ENCODE measurements around the gene GDAP1L1.

The GDAP1L1 gene

DNA sequence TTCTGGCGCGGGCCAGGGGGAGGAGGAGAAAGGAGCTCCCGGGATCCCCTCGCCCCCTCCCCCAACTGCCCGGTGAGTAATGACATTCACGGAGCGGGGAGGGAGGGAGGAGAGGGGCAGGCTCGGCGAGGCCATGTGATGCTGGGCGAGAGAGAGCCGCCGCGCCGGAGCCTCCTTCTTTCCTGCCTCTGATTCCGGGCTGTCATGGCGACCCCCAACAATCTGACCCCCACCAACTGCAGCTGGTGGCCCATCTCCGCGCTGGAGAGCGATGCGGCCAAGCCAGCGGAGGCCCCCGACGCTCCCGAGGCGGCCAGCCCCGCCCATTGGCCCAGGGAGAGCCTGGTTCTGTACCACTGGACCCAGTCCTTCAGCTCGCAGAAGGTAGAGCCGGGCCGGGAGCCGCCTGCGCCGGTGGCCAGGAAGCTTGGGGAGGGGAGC, at the start of gene GDAP1L1:
TSS of gene GDAP1L1 (plus strand) at position 178 of the 441 bp plus-strand sequence. CDS start at position 205, 27 bp downstream.
- in situ Hi-C loops (cut with MboI; ENCODE audit: low sequenced_read_pairs): no loop called here

DNA sequence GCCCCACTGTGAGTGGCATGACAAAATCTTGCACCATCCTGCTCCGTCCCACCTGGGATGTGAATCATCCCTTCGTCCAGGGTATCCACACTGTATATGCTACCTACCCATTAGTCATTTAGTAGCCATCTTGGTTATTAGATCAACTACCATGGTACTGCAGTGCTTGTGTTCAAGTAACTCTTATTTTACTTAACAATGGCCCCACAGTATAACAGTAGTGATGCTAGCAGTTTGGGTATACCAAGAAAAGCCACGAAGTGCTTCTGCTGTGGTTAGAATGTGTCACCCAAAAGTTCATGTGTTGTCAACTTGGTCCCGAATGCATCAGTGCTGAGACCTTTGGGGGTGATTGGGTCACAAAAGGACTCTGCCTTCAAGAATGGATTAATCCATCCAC, 48.2 kb upstream of the GDAP1L1 start:
- in situ Hi-C loops (cut with MboI; ENCODE audit: low sequenced_read_pairs): no loop called here

DNA sequence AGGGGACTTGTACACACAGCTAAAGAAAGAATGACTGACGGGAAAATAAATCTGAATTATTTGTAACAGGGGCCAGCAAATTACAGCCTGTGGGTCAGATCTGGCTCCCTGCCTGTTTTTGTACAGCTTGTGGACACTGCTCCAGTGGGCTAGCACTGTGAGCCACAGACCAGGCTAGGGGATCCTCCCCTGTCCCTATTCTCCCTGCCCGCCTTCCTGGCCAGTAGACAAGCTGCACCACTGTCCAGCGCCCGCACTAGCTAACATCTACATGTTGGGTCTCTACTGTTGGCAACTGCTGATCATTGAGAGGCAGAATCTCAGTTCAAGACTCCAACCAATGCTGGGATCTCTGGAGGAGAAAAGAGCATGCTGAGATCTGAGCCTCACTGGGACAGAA, 47.2 kb upstream of the GDAP1L1 start:
- in situ Hi-C loops (cut with MboI; ENCODE audit: low sequenced_read_pairs): no loop called here

GRCh38 chr20:44200371-44200770, 46.7 kb upstream of the GDAP1L1 start:
- in situ Hi-C loops (cut with MboI; ENCODE audit: low sequenced_read_pairs): no loop called here

DNA sequence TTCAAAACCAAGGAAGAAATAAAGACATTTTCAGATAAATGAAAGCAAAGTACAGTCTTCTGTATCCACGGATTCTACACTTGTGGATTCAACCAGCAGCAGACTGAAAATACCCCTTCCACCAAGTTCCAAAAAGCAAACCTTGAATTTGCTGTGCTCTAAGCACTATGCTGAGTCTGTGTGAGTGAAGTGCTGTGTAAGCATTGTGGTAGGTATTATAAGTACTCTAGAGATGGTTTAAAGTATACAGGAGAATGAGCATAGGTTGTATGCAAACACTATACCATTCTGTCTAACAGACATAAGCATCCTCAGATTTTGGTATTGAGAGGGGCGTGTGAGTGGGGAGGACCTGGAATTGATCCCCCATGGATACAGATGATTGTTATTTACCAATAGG, 46.1 kb upstream of the GDAP1L1 start:
- in situ Hi-C loops (cut with MboI; ENCODE audit: low sequenced_read_pairs): no loop called here

GRCh38 chr20:44203161-44203560, 43.9 kb upstream of the GDAP1L1 start:
- in situ Hi-C loops (cut with MboI; ENCODE audit: low sequenced_read_pairs): no loop called here

DNA sequence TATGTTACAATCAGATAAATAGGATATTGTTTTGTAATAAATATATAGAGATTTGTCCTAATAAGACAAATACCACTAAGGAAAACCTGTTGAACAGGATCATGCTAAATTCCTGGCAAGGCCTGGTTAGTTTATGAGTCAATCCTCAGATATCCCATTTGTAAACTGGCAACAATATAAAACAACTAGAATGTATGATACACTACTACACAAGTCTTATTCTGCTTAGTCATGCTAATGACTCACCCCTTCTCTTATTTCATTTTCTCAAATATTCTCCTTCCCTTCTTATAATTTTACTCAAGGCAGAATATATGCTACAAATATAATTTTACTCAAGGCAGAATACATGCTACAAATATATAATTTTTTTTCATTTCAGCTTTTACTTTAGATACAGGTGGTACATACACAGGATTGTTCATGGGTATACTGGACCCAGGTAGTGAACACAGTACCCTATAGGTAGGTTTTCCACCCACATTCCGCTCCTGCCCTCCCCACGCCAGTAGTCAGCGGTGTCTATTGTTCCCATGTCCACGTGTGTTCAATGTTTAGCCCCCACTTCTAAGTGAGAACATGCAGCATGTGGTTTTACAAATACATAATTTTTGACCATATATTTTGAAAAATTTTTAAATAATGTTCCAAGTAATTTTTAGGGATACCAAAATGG, 42.8 kb upstream of the GDAP1L1 start:
- in situ Hi-C loops (cut with MboI; ENCODE audit: low sequenced_read_pairs): no loop called here

DNA sequence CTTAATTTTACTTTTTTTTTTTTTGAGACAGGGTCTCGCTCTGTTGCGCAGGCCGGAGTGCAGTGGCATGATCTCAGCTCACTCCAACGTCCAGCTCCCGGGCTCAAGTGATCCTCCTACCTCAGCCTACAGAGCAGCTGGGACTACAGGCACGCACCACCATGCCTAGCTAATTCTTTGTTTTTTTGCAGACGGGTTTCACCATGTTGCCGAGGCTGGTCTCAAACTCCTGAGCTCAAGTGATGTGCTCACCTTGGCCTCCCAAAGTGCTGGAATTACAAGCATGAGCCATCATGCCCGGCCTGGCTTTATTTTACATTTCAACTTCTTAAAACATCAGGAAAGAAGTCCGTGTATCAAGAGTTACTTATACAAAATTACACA, 42.3 kb upstream of the GDAP1L1 start:
- in situ Hi-C loops (cut with MboI; ENCODE audit: low sequenced_read_pairs): no loop called here

GRCh38 chr20:44206132-44206531, 41.0 kb upstream of the GDAP1L1 start:
- in situ Hi-C loops (cut with MboI; ENCODE audit: low sequenced_read_pairs): no loop called here

GRCh38 chr20:44207126-44207723, 39.9 kb upstream of the GDAP1L1 start:
- in situ Hi-C loops (cut with MboI; ENCODE audit: low sequenced_read_pairs): no loop called here

DNA sequence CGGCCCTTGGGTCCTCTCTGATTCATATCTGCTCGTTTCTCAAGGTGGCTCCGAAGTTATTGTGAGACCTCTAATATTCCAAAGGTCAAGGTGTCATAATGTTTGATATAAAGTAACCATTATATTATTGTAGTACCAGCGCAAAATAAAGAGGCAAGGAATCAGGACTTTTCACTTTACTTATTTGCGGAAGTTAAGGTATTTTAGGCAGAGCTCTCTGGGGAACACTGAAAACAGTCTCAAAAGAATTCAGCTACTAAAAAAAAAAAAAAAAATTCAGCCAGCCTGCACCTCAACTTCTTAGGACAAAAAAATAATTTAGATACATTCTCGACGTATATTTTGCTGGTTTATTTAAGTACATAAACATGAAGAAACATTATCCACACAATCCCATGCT, 38.9 kb upstream of the GDAP1L1 start:
- in situ Hi-C loops (cut with MboI; ENCODE audit: low sequenced_read_pairs): no loop called here

DNA sequence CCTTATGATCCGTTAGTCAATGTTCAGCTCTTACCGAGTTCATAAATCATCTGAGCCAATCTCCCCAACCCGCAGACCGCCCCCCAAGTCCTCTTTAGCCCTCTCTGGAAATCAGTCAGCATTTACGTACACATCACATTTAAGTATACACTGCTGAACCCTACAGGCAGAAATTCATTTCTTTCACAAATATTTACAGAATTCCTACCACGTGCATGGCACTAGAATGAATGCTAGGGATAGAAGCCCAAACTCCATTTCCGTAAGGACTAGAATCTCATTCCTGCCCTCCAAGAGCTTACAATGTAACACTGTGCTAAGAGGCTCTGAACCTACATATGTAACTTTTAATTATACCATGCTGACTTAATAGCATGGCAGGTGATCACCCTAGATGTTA, 38.3 kb upstream of the GDAP1L1 start:
- in situ Hi-C loops (cut with MboI; ENCODE audit: low sequenced_read_pairs): no loop called here

GRCh38 chr20:44209686-44210405, 37.3 kb upstream of the GDAP1L1 start:
- in situ Hi-C loops (cut with MboI; ENCODE audit: low sequenced_read_pairs): no loop called here

GRCh38 chr20:44210406-44211176, 36.5 kb upstream of the GDAP1L1 start, which contains the start of gene OSER1:
TSS of gene OSER1 (minus strand) at chr20:44210771. CDS start at chr20:44206957, 3,814 bp downstream.
- in situ Hi-C loops (cut with MboI; ENCODE audit: low sequenced_read_pairs): no loop called here

- in situ Hi-C loops (cut with MboI; ENCODE audit: low sequenced_read_pairs): no loop called here
These were observed 35.7 kb upstream of the GDAP1L1 start for GRCh38 chr20:44211177-44212039.

GRCh38 chr20:44212792-44213191, 34.3 kb upstream of the GDAP1L1 start:
- in situ Hi-C loops (cut with MboI; ENCODE audit: low sequenced_read_pairs): no loop called here

DNA sequence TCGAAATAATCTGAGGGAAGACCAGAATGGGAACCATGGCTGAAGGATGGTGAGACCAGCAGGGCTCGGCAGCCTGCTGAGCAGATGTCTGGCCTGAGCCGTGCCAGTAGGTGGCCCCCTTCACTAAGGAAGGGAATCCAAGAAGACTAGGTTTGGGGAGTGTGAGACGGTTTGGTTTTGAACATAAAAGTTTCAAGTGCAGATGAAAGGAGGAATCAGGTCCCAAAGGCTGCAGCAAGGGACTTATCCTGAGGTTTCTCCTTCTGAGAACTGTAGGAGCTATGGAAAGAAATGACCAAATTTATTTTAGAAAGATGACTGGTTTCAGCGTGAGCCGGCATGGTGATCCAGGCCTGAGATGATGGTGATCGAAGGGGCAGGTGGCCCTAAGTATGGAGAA, 32.0 kb upstream of the GDAP1L1 start:
- in situ Hi-C loops (cut with MboI; ENCODE audit: low sequenced_read_pairs): no loop called here

DNA sequence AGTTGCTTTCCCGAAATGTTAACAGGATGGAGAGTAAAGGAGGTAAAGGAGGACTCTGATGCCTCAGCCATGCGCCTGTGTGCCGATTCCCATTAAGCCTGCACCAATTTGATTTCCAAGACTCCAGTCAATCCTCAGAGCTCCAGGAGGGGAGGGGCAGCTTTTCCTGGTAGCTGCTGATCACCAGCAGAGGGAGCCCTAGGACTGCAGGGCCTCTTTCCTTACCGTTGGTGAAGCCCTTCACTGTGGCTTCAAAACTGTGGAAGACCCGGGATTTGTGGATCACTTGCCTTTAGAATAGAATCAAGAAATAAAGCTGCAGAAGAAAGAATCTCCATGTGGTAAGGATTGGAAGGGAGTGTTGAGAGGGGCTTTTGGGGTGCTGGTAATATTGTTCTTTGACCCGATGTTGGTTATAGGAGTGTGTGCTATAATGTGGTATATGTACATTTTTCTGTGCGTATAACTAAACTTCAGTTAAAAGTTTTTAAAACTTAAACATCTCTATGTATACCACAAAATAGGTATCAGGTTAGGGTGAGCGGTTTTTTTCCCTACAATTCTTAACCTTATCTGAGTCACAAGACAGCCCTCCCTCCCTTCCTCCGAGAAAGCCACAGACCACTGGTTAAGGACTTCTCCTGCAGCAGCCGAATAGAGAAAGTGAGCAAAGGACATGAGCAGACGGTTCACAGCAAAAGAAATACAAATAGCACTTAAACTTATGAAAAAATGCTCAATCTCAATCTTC, 29.6 kb upstream of the GDAP1L1 start:
- in situ Hi-C loops (cut with MboI; ENCODE audit: low sequenced_read_pairs): no loop called here

GRCh38 chr20:44218446-44218845, 28.7 kb upstream of the GDAP1L1 start:
- in situ Hi-C loops (cut with MboI; ENCODE audit: low sequenced_read_pairs): no loop called here
